ENCODE results near the gene ACYP1.
"Not testable (repeated sequence)": the region's sequence is repeated elsewhere in the genome, so short reads cannot be mapped to it uniquely, and the experiment has no call there.

Gene ACYP1

DNA sequence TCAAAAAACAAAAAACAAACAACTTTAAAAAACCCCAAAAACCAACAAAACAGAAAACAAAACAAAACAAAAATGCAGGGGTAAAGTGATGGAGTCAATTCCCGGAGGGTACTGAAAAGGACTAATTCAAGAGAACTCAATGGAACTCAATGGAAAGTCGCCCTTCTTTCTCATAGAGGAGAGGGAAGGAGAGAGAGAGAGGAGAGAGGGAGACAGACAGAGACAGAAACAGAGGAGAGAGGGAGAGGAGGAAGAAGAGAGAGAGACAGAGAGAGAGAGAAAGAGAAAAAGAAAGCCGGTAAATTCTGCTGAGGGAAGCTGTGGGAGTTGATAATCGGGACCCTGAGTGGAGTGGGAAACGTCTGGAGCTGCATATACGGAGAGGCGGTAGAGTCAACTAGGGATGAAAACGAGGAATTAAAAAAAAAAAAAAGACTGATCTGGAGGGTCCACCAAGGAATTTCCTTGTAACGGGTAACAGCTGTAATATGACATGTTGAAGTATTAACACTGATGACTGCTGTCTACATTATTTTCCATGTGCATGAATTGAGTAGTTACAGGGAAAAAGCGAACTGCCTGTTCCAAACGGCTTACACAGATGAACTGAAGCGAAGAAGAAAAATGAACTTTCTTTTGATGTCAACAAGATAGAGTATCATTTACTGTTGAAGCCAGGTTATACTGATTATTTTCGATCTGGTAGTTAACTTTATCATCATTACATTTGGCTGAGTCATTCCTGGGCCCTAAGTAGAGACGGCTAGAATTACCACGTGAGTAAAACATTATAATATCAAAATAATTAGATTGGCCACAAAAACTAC lies 4.7 kb upstream of the ACYP1 start:
- DNase-seq, result no peak

DNA sequence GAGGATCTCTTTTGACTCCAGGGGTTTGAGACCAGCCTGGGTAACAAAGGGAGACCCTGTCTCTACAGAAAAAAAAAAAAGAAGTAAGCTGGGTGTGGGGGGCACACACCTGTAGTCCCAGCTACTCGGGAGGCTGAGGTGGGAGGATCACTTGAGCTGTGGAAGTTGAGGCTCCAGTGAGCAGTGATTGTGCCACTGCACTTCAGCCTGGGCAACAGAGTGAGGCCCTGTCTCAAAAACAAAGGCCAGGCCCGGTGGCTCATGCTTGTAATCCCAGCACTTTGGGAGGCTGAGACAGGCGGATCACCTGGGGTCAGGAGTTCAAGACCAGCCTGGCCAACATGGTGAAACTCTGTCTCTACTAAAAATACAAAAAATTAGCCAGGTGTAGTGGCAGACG lies 3.9 kb upstream of the ACYP1 start:
- DNase-seq, result not testable (repeated sequence)

DNA sequence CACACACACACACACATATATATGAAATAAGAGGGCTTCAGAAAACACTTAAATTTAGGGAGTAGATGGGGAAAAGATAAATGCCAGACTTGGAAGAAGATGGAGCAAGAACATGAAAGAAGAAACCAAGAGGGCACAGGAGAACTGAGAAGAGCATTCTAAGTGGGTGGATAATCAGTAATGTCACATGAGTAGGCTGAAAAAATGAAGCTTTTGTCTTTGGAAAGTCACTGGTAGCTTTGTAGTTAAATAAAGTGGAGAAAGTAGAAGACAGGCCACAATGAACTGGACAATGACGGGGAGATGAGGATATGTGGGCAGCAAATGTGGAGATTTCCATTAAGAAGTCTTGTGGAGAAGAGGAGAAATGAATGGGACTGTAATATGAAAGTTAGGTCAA lies 3.4 kb upstream of the ACYP1 start:
- DNase-seq, result no peak

DNA sequence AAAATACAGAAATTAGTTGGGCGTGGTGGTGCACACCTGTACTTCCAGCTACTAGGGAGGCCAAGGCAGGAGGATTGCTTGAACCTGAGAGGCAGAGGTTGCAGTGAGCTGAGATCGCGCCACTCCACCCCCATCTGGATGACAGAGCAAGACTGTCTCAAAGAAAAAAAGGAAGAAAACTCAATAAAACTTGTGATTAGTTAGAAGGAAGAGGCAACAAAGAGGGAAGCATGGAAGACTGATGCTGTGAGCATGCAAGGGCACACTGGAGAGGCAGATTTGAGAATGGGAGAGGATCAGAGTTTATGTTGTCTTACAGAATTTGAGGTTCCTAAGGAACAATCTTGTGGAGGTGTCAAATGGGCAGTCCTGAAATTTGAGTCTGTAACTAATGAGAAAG lies 2.9 kb upstream of the ACYP1 start:
- no peak for DNase-seq

DNA sequence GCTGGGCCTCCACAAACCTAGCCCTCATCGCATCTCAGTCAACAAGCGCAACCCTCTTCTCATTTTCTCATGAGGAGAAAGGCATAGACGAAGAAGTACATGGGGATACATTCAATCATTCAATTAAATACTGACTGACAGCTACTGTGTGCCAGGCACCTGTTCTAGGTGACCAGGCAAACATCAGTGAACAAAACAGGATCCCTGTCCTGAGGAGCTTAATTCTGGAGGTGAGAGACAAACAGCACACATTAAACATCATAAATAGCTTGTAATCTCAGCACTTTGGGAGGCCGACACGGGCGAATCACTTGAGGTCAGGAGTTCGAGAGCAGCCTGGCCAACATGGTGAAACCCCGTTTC lies 362 bp upstream of the ACYP1 start:
- DNase-seq, result no peak

DNA sequence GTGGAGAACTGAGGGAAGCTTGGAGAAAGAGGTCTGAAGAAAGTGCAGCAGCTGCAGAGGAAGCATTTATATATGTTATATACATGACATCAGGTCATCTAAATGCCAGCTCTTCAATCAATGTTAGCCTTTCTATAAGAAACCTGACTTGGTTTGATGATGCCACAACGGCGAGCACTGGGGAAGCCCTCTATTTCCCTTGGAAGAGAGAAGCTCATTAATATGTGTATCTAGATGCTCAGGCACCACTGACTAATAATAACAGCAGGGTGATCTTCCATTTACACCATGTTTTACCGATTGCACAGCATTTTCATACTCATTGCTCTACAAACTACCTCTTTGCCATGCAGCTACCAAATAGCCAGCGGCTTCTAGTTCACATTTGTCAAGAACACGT lies 811 bp downstream of the ACYP1 start:
- DNase-seq, result no peak

- DNase-seq, result no peak
Measured at GRCh38 chr14:75060420-75060819, 3.4 kb downstream of the ACYP1 start.

GRCh38 chr14:75059642-75060041 lies 4.2 kb downstream of the ACYP1 start:
- no peak for DNase-seq

DNA sequence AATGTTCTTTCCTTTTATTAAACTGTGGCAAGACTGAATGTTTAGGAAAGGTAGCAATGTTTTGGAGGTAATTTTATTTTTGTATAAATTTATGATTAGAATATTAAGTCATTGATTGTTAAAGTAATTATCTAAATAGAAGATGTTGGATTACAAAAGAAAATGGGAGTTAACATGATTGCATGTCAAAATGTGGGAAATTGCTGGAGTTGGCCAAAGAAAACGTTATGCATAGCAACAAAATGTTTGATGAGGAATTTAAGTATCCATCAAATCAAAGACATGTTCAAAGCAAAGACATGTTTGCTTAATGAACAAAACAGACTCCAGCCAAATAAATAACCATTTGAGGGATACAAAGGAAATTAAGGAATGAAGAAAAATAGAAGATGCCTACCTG lies 9.4 kb downstream of the ACYP1 start:
- no peak for DNase-seq

DNA sequence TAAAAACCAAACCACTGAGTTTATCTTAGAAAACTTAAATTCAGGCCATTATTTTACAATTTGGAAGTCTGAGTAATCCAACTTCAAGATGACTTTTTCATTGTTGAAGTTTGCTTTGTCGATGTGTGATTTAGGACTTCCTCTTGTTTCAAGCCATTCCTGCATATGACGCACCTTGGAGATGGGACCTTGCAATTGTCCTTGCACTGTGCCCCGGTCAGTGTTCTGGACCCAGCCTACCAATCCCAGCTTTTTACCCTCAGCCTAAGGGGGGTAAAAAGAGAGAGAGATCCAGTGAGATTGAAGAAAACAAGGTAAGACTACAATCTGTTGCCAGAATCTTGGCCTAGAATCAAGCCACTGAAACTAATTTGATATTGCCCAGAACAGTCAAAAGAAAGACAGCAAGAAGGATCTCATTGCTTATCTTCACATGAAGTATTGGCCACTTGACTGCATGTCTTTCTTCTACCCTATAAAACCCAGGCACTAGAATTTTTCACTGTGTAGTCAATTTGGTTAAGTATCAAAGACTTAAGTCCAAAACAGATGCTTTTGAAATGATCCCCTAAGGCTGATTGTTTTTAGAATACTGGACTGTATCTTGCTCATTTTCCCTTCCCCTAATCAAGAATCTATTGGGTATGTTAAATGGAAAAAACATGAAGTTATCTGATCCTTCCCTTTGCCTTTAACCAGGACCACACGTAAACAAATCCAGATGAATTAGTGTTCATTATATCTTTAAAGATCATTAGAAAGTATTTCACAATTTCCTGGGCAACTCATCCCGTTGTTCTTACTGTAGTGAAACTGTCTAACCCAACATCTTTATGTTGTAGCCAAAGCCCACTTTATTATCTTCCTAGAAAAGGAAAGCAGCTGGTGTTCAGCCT lies 10.2 kb downstream of the ACYP1 start:
- no peak for DNase-seq

GRCh38 chr14:75051556-75051899 lies 12.3 kb downstream of the ACYP1 start:
- DNase-seq, result no peak

- DNase-seq, result peak; percentile 80
Measured at GRCh38 chr14:75050852-75051555, 12.8 kb downstream of the ACYP1 start, which contains the start of gene MLH3. Gene MLH3, minus strand, starts transcription at chr14:75051467. Its CDS starts 1,812 bp downstream, at chr14:75049655.

DNA sequence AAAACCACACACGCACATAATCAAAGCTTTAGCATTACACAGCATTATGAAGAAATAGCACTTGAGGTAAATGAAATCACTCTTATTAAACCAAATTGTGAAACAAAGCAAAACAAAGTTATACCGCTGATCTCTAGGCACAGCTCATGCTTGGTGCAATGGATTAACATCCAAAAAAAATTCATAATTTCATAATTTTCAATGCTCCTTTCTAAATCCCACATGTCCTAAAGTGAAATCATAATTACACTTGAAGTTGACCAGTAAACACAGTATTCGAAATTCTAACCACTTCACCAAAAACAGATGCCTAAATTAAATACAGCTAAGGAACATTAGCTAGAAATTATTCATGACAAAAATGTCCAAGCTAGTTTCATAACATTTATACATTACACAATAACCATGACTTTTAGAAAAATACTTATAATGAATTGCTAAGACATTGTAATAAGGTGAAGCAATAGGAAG lies 14.1 kb downstream of the ACYP1 start:
- no peak for DNase-seq

DNA sequence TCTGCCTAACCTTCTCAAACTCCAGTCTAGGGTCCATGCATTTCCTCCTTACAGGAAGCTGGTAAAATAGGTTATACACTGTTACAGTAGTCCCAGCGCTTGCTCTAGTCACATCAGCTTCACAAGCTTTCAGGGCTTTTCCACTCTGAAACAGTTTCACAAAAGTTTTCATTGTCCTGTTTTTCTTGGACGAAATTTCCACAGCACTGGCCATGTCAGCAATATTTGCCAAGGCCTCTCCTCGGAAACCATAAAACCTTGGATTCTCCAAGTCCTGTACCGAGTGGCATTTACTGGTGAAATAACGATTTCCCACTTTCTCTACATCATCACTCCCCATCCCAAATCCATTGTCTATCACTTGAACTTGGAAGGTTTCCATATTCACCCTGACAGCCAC lies 14.7 kb downstream of the ACYP1 start:
- no peak for DNase-seq

GRCh38 chr14:75048101-75048500 lies 15.7 kb downstream of the ACYP1 start:
- no peak for DNase-seq

DNA sequence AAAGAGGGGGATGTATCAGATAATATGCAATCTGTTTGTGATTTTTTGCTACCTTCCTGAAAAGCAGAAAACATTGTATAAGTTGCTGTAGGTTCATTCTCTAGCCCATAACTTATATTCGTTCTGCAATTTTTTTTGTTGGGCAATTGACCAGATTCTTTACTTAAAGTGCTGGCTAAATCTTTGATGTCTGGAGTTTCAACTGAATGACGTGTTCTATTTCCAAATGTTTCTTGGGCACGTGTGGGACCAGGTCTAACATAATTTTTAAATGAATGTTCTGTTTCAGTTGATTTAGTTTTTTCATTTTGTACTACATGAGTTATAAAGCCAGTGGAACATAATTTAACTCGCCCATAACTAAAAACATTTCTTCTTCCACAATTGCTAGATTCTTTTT lies 16.3 kb downstream of the ACYP1 start:
- DNase-seq, result no peak

GRCh38 chr14:75046899-75047298 lies 16.9 kb downstream of the ACYP1 start:
- DNase-seq, result no peak

- DNase-seq, result no peak
Measured at GRCh38 chr14:75046275-75046674, 17.5 kb downstream of the ACYP1 start.

GRCh38 chr14:75044752-75045151 lies 19.1 kb downstream of the ACYP1 start:
- no peak for DNase-seq

DNA sequence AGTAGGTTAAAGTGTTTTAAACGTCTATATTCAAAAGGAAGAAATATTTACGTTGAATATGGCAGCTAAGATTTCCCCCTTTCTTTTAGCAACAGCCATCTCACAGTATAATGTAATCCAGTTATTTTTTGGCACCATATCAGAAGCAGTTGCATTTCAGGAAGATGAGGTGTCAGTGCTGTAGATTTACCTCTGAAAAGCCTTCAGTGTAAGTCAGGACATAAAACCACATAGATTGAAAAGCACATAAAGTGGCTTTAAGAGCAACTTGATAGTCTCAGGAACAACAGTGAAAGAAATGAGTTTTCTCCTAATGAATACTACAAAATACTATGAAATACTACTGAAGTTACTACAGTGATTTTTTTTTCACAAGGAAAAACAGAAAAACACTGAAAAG lies 19.5 kb downstream of the ACYP1 start:
- no peak for DNase-seq

DNA sequence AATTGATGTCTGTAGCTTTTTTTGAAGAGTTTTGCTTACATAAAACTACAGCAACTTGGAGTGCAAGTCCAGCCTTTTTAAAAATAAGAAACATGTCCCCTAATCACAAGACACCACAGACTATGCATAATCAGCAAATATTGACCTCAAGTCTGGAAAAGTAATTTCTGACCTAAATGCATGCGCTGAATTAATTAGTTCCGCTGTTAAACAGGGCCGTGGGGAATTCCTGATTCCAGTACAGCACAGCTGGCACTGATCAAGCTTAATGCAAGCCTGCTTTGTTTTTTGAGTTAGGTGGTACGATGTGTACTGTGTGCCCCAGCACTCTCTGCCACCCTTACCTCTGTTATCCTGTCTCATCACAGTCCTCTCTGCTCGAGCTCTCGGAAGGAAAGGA lies 21.8 kb downstream of the ACYP1 start:
- DNase-seq, result no peak

GRCh38 chr14:75041613-75042012 lies 22.2 kb downstream of the ACYP1 start:
- DNase-seq, result no peak

DNA sequence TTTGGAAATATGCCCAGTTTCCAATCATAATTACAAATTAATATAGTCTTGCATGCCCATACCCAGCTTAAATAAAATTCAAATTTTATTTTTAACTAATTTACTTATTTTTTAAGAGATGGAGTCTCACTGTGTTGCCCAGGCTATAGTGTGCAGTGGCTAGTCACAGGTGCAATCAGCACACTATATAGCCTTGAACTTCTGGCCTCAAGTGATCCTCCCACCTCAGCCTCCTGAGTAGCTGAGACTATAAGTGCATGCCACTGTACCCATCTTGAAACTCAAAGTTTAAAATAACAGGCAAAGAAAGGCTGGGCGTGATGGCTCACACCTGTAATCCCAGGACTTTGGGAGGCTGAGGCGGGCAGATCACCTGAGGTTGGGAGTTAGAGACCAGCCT lies 22.9 kb downstream of the ACYP1 start:
- DNase-seq, result no peak

DNA sequence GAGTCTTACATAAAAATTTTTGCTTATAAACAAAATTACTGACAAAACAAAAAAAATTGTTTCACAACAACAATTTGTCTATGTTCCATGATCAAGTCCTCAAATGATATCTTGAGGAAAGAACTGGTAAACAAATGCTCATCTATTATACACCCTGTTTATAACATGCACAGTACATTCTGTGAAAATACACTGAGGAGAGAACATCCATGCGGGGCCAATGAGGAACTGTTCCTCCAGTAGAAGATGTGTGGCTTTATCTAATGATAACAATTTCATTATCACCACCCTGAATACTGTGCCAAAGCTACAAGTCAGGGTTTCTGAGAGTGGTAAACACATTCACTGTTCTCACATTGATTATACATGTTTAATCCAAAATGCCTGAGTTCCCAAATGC lies 23.3 kb downstream of the ACYP1 start:
- DNase-seq, result no peak

All from activated naive CD4-positive, alpha-beta T cell treated with anti-CD3 and anti-CD28 coated beads, Interleukin-2, amount 50 U/mL, for 16 hours (primary cell).